OCI-LY1 (cell line): Measurements from ENCODE around the gene PMVK.

Experiments
- CTCF ChIP-seq: fragments of 200-600 bp; sonication (generic), shearing (Covaris generic); IDR thresholded peaks from 2 replicates; pipeline ENCODE4 v1.5.1; 2017; ENCODE audit warnings: mild to moderate bottlenecking, antibody characterized with exemption, low read length, moderate library complexity, mixed read lengths
- EZH2 ChIP-seq: fragments of 200-600 bp; sonication (generic), shearing (Covaris generic); IDR thresholded peaks from 2 replicates; pipeline ENCODE4 v1.8.0; 2017; ENCODE audit warnings: borderline replicate concordance, mixed run types, mild to moderate bottlenecking, antibody characterized with exemption, low read length, moderate library complexity, mixed read lengths

GRCh38 chr1:154891452-154891851 is 45.1 kb downstream of the PMVK start:
- no peak for TF ChIP-seq CTCF
- TF ChIP-seq EZH2 = no peak
